Measurements from ENCODE around the gene ZNF365.

The ZNF365 gene, protein sequence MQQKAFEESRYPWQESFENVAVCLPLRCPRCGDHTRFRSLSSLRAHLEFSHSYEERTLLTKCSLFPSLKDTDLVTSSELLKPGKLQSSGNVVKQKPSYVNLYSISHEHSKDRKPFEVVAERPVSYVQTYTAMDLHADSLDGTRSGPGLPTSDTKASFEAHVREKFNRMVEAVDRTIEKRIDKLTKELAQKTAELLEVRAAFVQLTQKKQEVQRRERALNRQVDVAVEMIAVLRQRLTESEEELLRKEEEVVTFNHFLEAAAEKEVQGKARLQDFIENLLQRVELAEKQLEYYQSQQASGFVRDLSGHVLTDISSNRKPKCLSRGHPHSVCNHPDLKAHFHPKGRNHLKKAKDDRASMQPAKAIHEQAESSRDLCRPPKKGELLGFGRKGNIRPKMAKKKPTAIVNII

GRCh38 chr10:62373995-62374861 is at the start of gene ZNF365:
Gene ZNF365, plus strand, starts transcription at chr10:62374369. Its CDS starts 1,825 bp downstream, at chr10:62376194.
- DNase-seq (ENCODE audit: extremely low read depth, low read depth): no peak
- TF ChIP-seq CTCF (IDR thresholded peaks at IDR 0.05; ENCODE audit: low read depth, low read length): no peak

GRCh38 chr10:62326176-62326575 is 48.0 kb upstream of the ZNF365 start:
- no peak for TF ChIP-seq CTCF (IDR thresholded peaks at IDR 0.05; ENCODE audit: low read depth, low read length)

DNA sequence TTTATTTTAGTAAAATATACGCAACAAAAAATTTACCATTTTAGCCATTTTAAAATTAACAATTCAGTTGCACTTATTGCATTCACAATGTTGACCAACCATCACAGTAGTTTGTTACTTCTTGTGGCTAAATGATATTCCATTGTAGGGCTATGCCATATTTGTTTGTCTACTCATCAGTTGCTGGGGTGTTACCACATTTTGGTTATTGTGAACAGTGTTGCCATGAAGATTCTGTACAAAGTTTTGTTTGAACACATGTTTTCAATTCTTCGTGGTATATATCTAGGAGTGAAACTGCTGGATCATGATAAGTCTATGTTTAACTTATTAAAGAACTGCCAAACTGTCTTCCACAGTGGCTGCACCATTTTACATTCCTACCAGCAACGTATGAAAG is 46.3 kb upstream of the ZNF365 start:
- DNase-seq (ENCODE audit: extremely low read depth, low read depth): no peak
- TF ChIP-seq CTCF (IDR thresholded peaks at IDR 0.05; ENCODE audit: low read depth, low read length): no peak

More at GRCh38 chr10:62326176-62326575, 48.0 kb upstream of the ZNF365 start:
- no peak for DNase-seq (ENCODE audit: extremely low read depth, low read depth)

GRCh38 chr10:62330213-62330612 is 44.0 kb upstream of the ZNF365 start:
- DNase-seq (ENCODE audit: extremely low read depth, low read depth): no peak
- TF ChIP-seq CTCF (IDR thresholded peaks at IDR 0.05; ENCODE audit: low read depth, low read length): no peak

- DNase-seq (ENCODE audit: extremely low read depth, low read depth): no peak
- no peak for TF ChIP-seq CTCF (IDR thresholded peaks at IDR 0.05; ENCODE audit: low read depth, low read length)
These were observed 41.8 kb upstream of the ZNF365 start for GRCh38 chr10:62332406-62332805.

DNA sequence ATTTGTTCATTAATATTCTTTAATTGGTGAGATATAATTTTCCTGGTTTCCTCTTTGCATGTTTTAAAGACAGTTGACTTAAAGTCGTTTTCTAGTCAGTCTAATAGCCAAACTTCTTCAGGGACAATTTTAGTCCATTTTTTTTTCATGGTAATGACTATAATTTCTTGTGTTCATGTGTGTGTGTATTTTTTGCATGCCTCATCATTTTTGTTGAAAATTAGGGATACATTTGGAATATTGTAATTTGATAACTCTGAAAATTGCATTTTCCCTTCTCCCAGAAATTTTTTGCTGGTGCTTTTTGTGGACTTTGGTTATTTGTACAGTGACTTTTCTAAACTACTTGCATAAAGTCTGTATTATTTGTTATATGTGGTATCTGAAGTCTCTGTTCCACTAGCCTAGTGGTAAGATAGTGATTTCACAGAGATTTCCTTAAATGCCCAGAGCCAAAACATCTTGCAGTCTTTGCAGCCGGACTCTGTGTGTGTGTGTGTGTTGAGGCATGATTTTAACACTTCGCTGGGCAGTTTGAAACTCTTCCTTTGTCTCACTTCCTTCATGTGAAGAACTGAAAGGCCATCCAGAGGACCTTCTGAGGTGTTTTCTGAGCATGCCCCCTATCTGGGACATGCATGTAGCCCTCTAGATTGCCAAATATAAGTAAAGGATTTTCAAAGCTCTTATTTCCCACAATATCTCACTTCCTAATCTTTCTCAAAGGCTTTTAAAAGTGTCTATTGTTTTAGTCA is 40.9 kb upstream of the ZNF365 start:
- TF ChIP-seq CTCF (IDR thresholded peaks at IDR 0.05; ENCODE audit: low read depth, low read length): no peak
- no peak for DNase-seq (ENCODE audit: extremely low read depth, low read depth)

All from AG09319 (cell line).